Keratinocyte (primary cell): ENCODE data around the gene PPP5C. TPM values are rescaled to one million over a fixed set of nuclear protein-coding genes. Genes with fewer than 3 reads are reported as not detected.

Experiments used
- DNase-seq: peaks from one replicate; pipeline ENCODE4 v3.0.0-alpha.2; 2011; ENCODE audit warnings: low read depth, missing footprints, low spot score
- FAIRE-seq: peaks from 2 replicates; lab custom pipeline; 2011; peaks lifted over from hg19 to GRCh38; lab: Jason Lieb, UNC
- H2AFZ ChIP-seq: 2 replicates; pipeline ENCODE4 v1.6.0; 2012; ENCODE audit warnings: low read length, control low read depth, inconsistent platforms; ENCODE audit not compliant: control insufficient read depth
- H3K27ac ChIP-seq: 2 replicates; pipeline ENCODE4 v1.5.1; 2011; ENCODE audit warnings: low read length; ENCODE audit not compliant: control insufficient read depth, insufficient read depth
- H3K27me3 ChIP-seq: 3 replicates; pipeline ENCODE4 v1.6.0; 2011; ENCODE audit warnings: low read length; ENCODE audit not compliant: control insufficient read depth, insufficient read depth; ENCODE audit errors: extremely low read depth
- H3K36me3 ChIP-seq, 2 experiments: 2 replicates in 1 of 2; 3 replicates in 1 of 2; pipeline ENCODE4 v1.5.1; 2011; ENCODE audit warnings: low read length in 2 of 2, mild to moderate bottlenecking in 1 of 2; ENCODE audit not compliant: control insufficient read depth in 2 of 2, insufficient read depth in 2 of 2; ENCODE audit errors: extremely low read depth in 1 of 2
- H3K4me1 ChIP-seq: 3 replicates; pipeline ENCODE4 v1.5.1; 2011; ENCODE audit warnings: low read length; ENCODE audit not compliant: control insufficient read depth, insufficient read depth; ENCODE audit errors: extremely low read depth
- H3K4me2 ChIP-seq: 3 replicates; pipeline ENCODE4 v1.6.0; 2011; ENCODE audit warnings: low read depth, low read length; ENCODE audit not compliant: control insufficient read depth, insufficient read depth; ENCODE audit errors: extremely low read depth
- H3K4me3 ChIP-seq, 3 experiments: fragments of 200-600 bp in 1 of 3; sonication (generic) in 1 of 3; 2 replicates in 2 of 3; 3 replicates in 1 of 3; pipeline ENCODE4 v1.5.1; 2011 to 2016; ENCODE audit warnings: low read length in 3 of 3, mild to moderate bottlenecking in 3 of 3, control low read depth in 2 of 3, inconsistent platforms in 1 of 3, low read depth in 1 of 3, mixed read lengths in 1 of 3, mixed run types in 1 of 3, moderate library complexity in 1 of 3; ENCODE audit not compliant: control insufficient read depth in 2 of 3, insufficient read depth in 2 of 3; ENCODE audit errors: extremely low read depth in 1 of 3
- H3K79me2 ChIP-seq: 2 replicates; pipeline ENCODE4 v1.6.0; 2012; ENCODE audit warnings: low read length; ENCODE audit not compliant: control insufficient read depth, insufficient read depth
- H3K9ac ChIP-seq: 3 replicates; pipeline ENCODE4 v1.6.0; 2011; ENCODE audit warnings: low read length; ENCODE audit not compliant: control insufficient read depth, insufficient read depth; ENCODE audit errors: extremely low read depth
- H3K9me1 ChIP-seq: 3 replicates; pipeline ENCODE4 v1.6.0; 2011; ENCODE audit warnings: low read length; ENCODE audit not compliant: control insufficient read depth, insufficient read depth; ENCODE audit errors: extremely low read depth
- H3K9me3 ChIP-seq: 2 replicates; pipeline ENCODE4 v1.5.1; 2012; ENCODE audit warnings: low read depth, low read length; ENCODE audit not compliant: control insufficient read depth
- H4K20me1 ChIP-seq: 3 replicates; pipeline ENCODE4 v1.6.0; 2011; ENCODE audit warnings: low read length; ENCODE audit not compliant: control insufficient read depth, insufficient read depth; ENCODE audit errors: extremely low read depth
- EZH2 ChIP-seq: IDR thresholded peaks from one replicate; pipeline ENCODE4 v1.6.1; 2012; ENCODE audit warnings: inconsistent platforms, mild to moderate bottlenecking, low read length, moderate library complexity
- dilution Hi-C: fragments of 300-500 bp; cut with MboI; formaldehyde crosslinking; loops from one replicate; pipeline ENCODE4 v1.7.0; 2020; ENCODE audit warnings: low sequenced_read_pairs; ENCODE audit not compliant: extremely low pct_ligation_motif_present
- polyA plus RNA-seq, 5 experiments: library from polyadenylated mRNA; depleted of rRNA in 3 of 5; stranded (reverse) in 3 of 5; stranded (forward) in 1 of 5; unstranded in 1 of 5; fragments of >200 nt; gene quantifications; 1 replicate in 1 of 5; 2 replicates in 3 of 5; 3 replicates in 1 of 5; pipeline versions ENCODE4 v1.2.1 to v1.2.3, GENCODE V29; 2011 to 2012; ENCODE audit warnings: missing spikeins in 2 of 5, low read depth in 1 of 5, low replicate concordance in 1 of 5
- TF ChIP-seq, protein P1 (sequence below), 3 experiments: IDR thresholded peaks in 1 of 3; conservative IDR thresholded peaks in 1 of 3; optimal IDR thresholded peaks in 1 of 3; 2 replicates in 2 of 3; 3 replicates in 1 of 3; pipeline versions ENCODE3 to v1.5.1; 2011; ENCODE audit warnings: low read length in 3 of 3, mild to moderate bottlenecking in 3 of 3, moderate library complexity in 2 of 3, control low read depth in 1 of 3, inconsistent platforms in 1 of 3; ENCODE audit not compliant: insufficient read depth in 2 of 3; ENCODE audit errors: extremely low read depth in 1 of 3

PPP5C gene
- polyA plus RNA-seq, 1 donor (not counting 4 experiments of a cell fraction or from before 2014, with no cell fraction given) = 97.5 TPM

DNA sequence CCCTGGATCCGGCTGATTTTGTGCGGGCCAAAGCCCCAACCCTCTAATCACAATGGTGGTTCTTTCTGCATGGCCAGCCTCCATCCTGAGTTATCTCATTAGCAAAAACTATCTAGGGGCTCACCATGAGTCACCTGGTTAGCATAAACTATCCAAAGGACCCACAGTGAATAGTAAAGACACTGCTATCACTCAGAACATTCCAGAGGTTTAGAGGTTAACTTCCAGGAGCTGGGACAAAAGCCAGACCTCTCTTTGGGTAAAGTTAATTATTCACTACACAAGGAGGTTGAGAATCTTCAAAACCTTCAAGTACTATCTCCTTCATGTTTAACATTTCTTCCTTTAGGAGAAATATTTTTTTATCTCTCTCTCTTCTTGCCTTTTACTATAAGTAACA, 18.8 kb upstream of the PPP5C start:
- Histone ChIP-seq H3K9ac (no peak overlapping the region), H3K4me2 (no peak overlapping the region), H3K4me1 (no peaks in the 10 kb centered on the region), H3K79me2 (no peaks in the 10 kb centered on the region), H3K9me1 (no peaks in the 10 kb centered on the region), H3K4me3 (no peak overlapping the region), H3K27ac (no peak overlapping the region), H2AFZ (no peak overlapping the region), H3K27me3 (peaks cover under 1% of the 10 kb centered on the region), H4K20me1 (no peaks in the 10 kb centered on the region), H3K9me3 (peaks cover 7% of the 10 kb centered on the region), H3K36me3 (no peaks in the 10 kb centered on the region)
- DNase-seq (no peak), FAIRE-seq (no peak)
- dilution Hi-C loops = no loop called here
- TF ChIP-seq EZH2 = no peak
- TF ChIP-seq, protein P1, sequence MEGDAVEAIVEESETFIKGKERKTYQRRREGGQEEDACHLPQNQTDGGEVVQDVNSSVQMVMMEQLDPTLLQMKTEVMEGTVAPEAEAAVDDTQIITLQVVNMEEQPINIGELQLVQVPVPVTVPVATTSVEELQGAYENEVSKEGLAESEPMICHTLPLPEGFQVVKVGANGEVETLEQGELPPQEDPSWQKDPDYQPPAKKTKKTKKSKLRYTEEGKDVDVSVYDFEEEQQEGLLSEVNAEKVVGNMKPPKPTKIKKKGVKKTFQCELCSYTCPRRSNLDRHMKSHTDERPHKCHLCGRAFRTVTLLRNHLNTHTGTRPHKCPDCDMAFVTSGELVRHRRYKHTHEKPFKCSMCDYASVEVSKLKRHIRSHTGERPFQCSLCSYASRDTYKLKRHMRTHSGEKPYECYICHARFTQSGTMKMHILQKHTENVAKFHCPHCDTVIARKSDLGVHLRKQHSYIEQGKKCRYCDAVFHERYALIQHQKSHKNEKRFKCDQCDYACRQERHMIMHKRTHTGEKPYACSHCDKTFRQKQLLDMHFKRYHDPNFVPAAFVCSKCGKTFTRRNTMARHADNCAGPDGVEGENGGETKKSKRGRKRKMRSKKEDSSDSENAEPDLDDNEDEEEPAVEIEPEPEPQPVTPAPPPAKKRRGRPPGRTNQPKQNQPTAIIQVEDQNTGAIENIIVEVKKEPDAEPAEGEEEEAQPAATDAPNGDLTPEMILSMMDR (optimal IDR thresholded peaks at IDR 0.05 in 1 of 3, IDR thresholded peaks at IDR 0.05 in 1 of 3, conservative IDR thresholded peaks at IDR 0.05 in 1 of 3; ENCODE audit: extremely low read depth in 1 of 3, insufficient read depth in 2 of 3, low read length in 3 of 3) = no peak

DNA sequence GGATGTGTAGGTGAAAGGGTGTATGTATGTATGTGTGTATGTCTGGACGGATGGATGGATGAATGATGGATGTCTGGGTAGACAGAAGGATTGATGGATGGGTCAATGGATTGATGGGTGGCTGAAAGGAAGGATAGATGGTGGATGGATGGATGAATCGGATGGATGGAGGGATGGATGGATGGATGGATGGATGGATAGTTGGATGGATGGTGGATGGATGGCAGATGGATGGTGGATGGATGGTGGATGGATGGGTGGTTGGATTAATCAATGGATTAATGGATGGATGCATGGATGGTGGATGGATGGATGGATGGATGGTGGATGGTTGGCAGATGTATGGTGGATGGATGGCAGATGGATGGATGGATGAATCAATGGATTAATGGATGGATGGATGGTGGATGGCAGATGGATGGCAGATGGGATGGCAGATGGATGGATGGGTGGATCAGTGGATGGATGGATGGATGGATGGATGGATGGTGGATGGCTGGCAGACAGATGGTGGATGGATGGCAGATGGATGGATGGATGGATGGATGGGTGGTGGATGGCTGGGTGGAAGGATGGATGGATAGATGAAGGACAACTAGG, 16.5 kb upstream of the PPP5C start:
- DNase-seq = no peak
- dilution Hi-C loops = no loop called here
- Histone ChIP-seq H3K4me3 (no peak overlapping the region), H3K36me3 (no peaks in the 10 kb centered on the region), H3K9ac (no peak overlapping the region), H2AFZ (no peak overlapping the region), H3K9me1 (no peaks in the 10 kb centered on the region), H3K4me2 (no peak overlapping the region), H3K4me1 (no peaks in the 10 kb centered on the region), H3K9me3 (peaks cover 7% of the 10 kb centered on the region), H3K27me3 (peaks cover 5% of the 10 kb centered on the region), H4K20me1 (no peaks in the 10 kb centered on the region), H3K27ac (no peak overlapping the region), H3K79me2 (no peaks in the 10 kb centered on the region)
- no peak for FAIRE-seq
- TF ChIP-seq, protein P1 (optimal IDR thresholded peaks at IDR 0.05 in 1 of 3, IDR thresholded peaks at IDR 0.05 in 1 of 3, conservative IDR thresholded peaks at IDR 0.05 in 1 of 3; ENCODE audit: extremely low read depth in 1 of 3, insufficient read depth in 2 of 3, low read length in 3 of 3) = no peak
- no peak for TF ChIP-seq EZH2
